Peyer's patch (tissue), 4 donors: ENCODE results near the gene PALS1. TPM values are rescaled to one million over a fixed set of nuclear protein-coding genes. Genes with fewer than 3 reads are reported as not detected.

Experiments
- DNase-seq, 3 donors: peaks; one replicate each; pipeline ENCODE4 v3.0.0-alpha.2; 2017 to 2019
- H3K27ac ChIP-seq, 4 donors: fragments of 200-600 bp; sonication (generic); one replicate each; pipeline ENCODE4 v1.5.1; 2016 to 2019
- H3K27me3 ChIP-seq, 2 donors: fragments of 200-600 bp; sonication (generic); one replicate each; pipeline ENCODE4 v1.5.1; 2019
- H3K36me3 ChIP-seq, 3 donors: fragments of 200-600 bp; sonication (generic); one replicate each; pipeline ENCODE4 v1.5.1; 2016 to 2019
- H3K4me1 ChIP-seq, 4 donors: fragments of 200-600 bp; sonication (generic); one replicate each; pipeline ENCODE4 v1.5.1; 2016 to 2019
- H3K4me3 ChIP-seq, 4 donors: fragments of 200-600 bp; sonication (generic); 1 replicate in 3 of 4; 2 replicates in 1 of 4; pipeline ENCODE4 v1.5.1; 2016 to 2019; ENCODE audit warnings: mild to moderate bottlenecking in 1 of 4
- H3K9me3 ChIP-seq, 4 donors: fragments of 200-600 bp; sonication (generic); one replicate each; pipeline ENCODE4 v1.5.1; 2016 to 2019; ENCODE audit warnings: mild to moderate bottlenecking in 1 of 4
- CTCF ChIP-seq, 6 experiments: fragments of 450-650 bp in 4 of 6; fragments of 200-600 bp in 2 of 6; sonication (generic) in 1 of 6; IDR thresholded peaks; one replicate each; pipeline ENCODE4 v1.5.1; 2017 to 2019; ENCODE audit warnings: antibody characterized with exemption in 6 of 6, mild to moderate bottlenecking in 3 of 6, moderate library complexity in 1 of 6
- POLR2A ChIP-seq, 2 donors: fragments of 450-650 bp; IDR thresholded peaks; one replicate each; pipeline ENCODE4 v1.5.1; 2017; ENCODE audit warnings: antibody characterized with exemption in 2 of 2, mild to moderate bottlenecking in 2 of 2, moderate library complexity in 2 of 2
- total RNA-seq, 4 donors: library from RNA; depleted of rRNA; stranded (reverse); fragments of >200 nt; gene quantifications; one replicate each; pipeline ENCODE4 v1.1.0, GENCODE V29; 2016

The PALS1 gene
- total RNA-seq, 4 donors from 2014 or later = 36.3 to 95.1 (median 61.1) TPM

DNA sequence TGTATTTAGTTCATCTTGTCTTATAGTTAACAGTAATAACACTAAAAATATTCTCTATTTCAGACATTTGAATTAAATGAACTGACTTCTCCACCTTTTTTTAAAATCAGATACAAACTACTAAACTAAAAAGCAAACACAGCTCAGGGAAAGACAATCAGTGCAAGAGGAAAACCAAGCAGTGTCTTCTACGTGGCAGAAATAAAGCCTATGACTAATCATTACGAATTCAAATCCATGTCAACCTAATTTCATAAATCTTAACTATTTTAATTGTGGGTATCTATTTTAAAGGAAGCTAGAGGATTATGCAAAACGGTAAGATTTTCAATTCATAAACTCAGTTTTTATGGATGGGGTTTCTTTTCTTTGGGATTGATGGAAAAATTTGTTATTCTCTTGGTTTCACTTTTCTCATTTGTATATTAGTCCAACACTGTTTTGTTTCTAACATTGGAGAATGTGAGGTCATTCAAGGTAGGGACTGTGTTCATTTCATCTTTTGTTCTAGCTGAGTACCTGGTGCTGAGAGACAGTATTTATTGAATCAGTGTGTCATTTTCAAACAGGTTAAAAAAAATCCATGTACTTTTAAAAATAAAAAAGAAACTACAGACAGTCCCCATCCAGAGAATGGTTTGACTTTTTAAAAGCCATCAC, 12.8 kb upstream of the PALS1 start:
- Histone ChIP-seq H3K4me3 (no peak overlapping the region), H3K4me1 (no peaks in the 10 kb centered on the region), H3K36me3 (no peaks in the 10 kb centered on the region), H3K27ac (no peak overlapping the region), H3K27me3 (no peaks in the 10 kb centered on the region), H3K9me3 (no peaks in the 10 kb centered on the region)
- DNase-seq = no peak
- TF ChIP-seq POLR2A (IDR thresholded peaks at IDR 0.05) = no peak
- no peak for TF ChIP-seq CTCF (IDR thresholded peaks at IDR 0.05)

- H3K4me3 ChIP-seq = no peak overlapping the region
- TF ChIP-seq CTCF (IDR thresholded peaks at IDR 0.05) (no peak), POLR2A (IDR thresholded peaks at IDR 0.05) (no peak)
- H3K27ac ChIP-seq = no peak overlapping the region
- H3K9me3 ChIP-seq = no peaks in the 10 kb centered on the region
- H3K36me3 ChIP-seq = no peaks in the 10 kb centered on the region
- no peaks in the 10 kb centered on the region for H3K27me3 ChIP-seq
- DNase-seq = no peak
- H3K4me1 ChIP-seq = no peaks in the 10 kb centered on the region
Observed at GRCh38 chr14:67232066-67232465, 9.2 kb upstream of the PALS1 start.

DNA sequence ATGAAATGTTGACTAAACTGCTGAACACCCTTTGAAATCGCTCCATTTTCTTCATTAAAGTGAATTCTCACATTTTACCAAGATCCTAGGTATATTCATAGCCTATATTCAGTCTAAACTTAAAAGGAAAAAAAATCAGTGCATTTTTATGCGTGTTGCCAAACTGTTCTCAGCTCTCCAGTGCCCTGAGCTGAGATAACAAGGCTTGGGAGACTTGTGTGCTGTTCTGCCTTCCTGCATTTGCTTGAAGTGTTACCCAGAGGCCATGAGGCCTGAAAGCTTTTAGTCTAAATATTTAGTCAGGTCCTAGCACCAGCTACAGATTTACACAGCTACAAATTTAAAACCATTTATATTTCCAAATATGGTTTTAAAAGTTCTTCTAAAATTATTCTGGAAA, 8.6 kb upstream of the PALS1 start:
- H3K27ac ChIP-seq = no peak overlapping the region

DNA sequence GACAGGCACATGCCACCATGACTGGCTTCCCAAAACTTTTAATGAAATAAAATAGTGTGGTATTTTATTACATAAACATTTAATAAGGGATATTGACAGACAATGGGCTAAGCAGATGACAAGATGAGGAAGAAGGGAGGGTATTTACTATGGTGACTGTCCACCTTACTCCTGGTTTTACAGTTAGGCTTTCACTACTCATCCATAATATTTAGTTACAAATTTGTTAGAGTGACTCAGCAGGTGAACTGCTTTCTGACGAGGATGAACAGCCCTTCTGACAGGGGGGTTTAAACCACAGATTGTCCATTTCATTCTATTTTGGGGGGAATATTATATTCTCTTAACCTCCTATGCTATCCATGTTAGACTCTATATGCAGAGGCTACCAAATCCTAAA, 3.6 kb upstream of the PALS1 start:
- Histone ChIP-seq H3K27me3 (no peaks in the 10 kb centered on the region), H3K4me1 (peaks cover 0 to 5% (median 2%) of the 10 kb centered on the region in 4 donors), H3K9me3 (no peaks in the 10 kb centered on the region), H3K36me3 (no peaks in the 10 kb centered on the region), H3K27ac (no peak overlapping the region), H3K4me3 (no peak overlapping the region)
- no peak for DNase-seq
- TF ChIP-seq POLR2A (IDR thresholded peaks at IDR 0.05) (no peak), CTCF (IDR thresholded peaks at IDR 0.05) (no peak)

More for the DNA sequence above, 8.6 kb upstream of the PALS1 start:
- Histone ChIP-seq H3K4me1 (no peaks in the 10 kb centered on the region), H3K4me3 (no peak overlapping the region), H3K36me3 (no peaks in the 10 kb centered on the region), H3K27me3 (no peaks in the 10 kb centered on the region), H3K9me3 (no peaks in the 10 kb centered on the region)
- TF ChIP-seq POLR2A (IDR thresholded peaks at IDR 0.05) (no peak), CTCF (IDR thresholded peaks at IDR 0.05) (no peak)
- DNase-seq = no peak

GRCh38 chr14:67239582-67239981, 1.7 kb upstream of the PALS1 start:
- H3K4me1 ChIP-seq = peaks cover 0 to 9% (median 3%) of the 10 kb centered on the region in 4 donors
- no peak for DNase-seq
- no peaks in the 10 kb centered on the region for H3K27me3 ChIP-seq
- no peaks in the 10 kb centered on the region for H3K9me3 ChIP-seq
- TF ChIP-seq POLR2A (IDR thresholded peaks at IDR 0.05) (no peak), CTCF (IDR thresholded peaks at IDR 0.05) (no peak)
- no peak overlapping the region for H3K4me3 ChIP-seq
- no peaks in the 10 kb centered on the region for H3K36me3 ChIP-seq
- H3K27ac ChIP-seq = no peak overlapping the region
